Mesendoderm (in vitro differentiated cells): Measurements from ENCODE around the gene CETP.

Source experiments
- DNase-seq: peaks from one replicate; pipeline ENCODE4 v3.0.0; 2013
- H2AK5ac ChIP-seq: 2 replicates; pipeline ENCODE4 v1.6.1; 2013; ENCODE audit warnings: low read length, inconsistent platforms
- H2BK120ac ChIP-seq: 2 replicates; pipeline ENCODE4 v1.6.1; 2013; ENCODE audit warnings: low read depth, mild to moderate bottlenecking, low read length, moderate library complexity, mixed read lengths
- H2BK15ac ChIP-seq: replicated peaks from 2 replicates; pipeline ENCODE4 v1.6.1; 2013; ENCODE audit warnings: low read depth, mild to moderate bottlenecking, moderate library complexity
- H2BK5ac ChIP-seq: 2 replicates; pipeline ENCODE4 v1.6.1; 2013; ENCODE audit warnings: low read length, inconsistent platforms
- H3K18ac ChIP-seq: 2 replicates; pipeline ENCODE4 v1.6.1; 2013; ENCODE audit warnings: mild to moderate bottlenecking, low read length, mixed read lengths
- H3K23ac ChIP-seq: one replicate; pipeline ENCODE4 v1.6.1; 2013; ENCODE audit warnings: low read length
- H3K27ac ChIP-seq: 2 replicates; pipeline ENCODE4 v1.5.1; 2013; ENCODE audit warnings: low read depth, mild to moderate bottlenecking, inconsistent platforms, low read length, moderate library complexity
- H3K27me3 ChIP-seq: 2 replicates; pipeline ENCODE4 v1.6.1; 2013; ENCODE audit warnings: low read length, control low read depth, mild to moderate bottlenecking, inconsistent platforms; ENCODE audit not compliant: insufficient read depth, poor library complexity
- H3K36me3 ChIP-seq: 2 replicates; pipeline ENCODE4 v1.6.1; 2013; ENCODE audit warnings: low read length, inconsistent platforms; ENCODE audit not compliant: control insufficient read depth, insufficient read depth
- H3K4ac ChIP-seq: one replicate; pipeline ENCODE4 v1.6.1; 2013; ENCODE audit warnings: low read depth, mild to moderate bottlenecking, low read length, moderate library complexity
- H3K4me1 ChIP-seq: 2 replicates; pipeline ENCODE4 v1.6.1; 2013; ENCODE audit warnings: low read depth, low read length, inconsistent platforms; ENCODE audit not compliant: control insufficient read depth
- H3K4me2 ChIP-seq: 2 replicates; pipeline ENCODE4 v1.6.1; 2013; ENCODE audit warnings: low read length
- H3K4me3 ChIP-seq: 2 replicates; pipeline ENCODE4 v1.5.1; 2013; ENCODE audit warnings: mild to moderate bottlenecking, low read length
- H3K56ac ChIP-seq: one replicate; pipeline ENCODE4 v1.6.1; 2013; ENCODE audit warnings: low read length
- H3K79me1 ChIP-seq: 2 replicates; pipeline ENCODE4 v1.6.1; 2013; ENCODE audit warnings: low read length, inconsistent platforms
- H3K79me2 ChIP-seq: 2 replicates; pipeline ENCODE4 v1.6.1; 2013; ENCODE audit warnings: mild to moderate bottlenecking, low read length; ENCODE audit not compliant: control insufficient read depth, insufficient read depth
- H3K9ac ChIP-seq: 2 replicates; pipeline ENCODE4 v1.6.1; 2013; ENCODE audit warnings: low read length, inconsistent platforms
- H4K5ac ChIP-seq: one replicate; pipeline ENCODE4 v1.6.1; 2013; ENCODE audit warnings: low read length
- H4K8ac ChIP-seq: one replicate; pipeline ENCODE4 v1.6.1; 2013; ENCODE audit warnings: low read depth, mild to moderate bottlenecking, control low read depth, low read length, moderate library complexity
- WGBS: extraction: QIAGEN DNeasy Blood & Tissue Kit; methylation state at CpG from one replicate; pipeline ENCODE4 v1.1.7; 2013; ENCODE audit warnings: low lambda C conversion rate, missing lambda C conversion rate; ENCODE audit not compliant: insufficient coverage; ENCODE audit errors: extremely low coverage; 5-methylcytosine and 5-hydroxymethylcytosine counted together

CETP gene

DNA sequence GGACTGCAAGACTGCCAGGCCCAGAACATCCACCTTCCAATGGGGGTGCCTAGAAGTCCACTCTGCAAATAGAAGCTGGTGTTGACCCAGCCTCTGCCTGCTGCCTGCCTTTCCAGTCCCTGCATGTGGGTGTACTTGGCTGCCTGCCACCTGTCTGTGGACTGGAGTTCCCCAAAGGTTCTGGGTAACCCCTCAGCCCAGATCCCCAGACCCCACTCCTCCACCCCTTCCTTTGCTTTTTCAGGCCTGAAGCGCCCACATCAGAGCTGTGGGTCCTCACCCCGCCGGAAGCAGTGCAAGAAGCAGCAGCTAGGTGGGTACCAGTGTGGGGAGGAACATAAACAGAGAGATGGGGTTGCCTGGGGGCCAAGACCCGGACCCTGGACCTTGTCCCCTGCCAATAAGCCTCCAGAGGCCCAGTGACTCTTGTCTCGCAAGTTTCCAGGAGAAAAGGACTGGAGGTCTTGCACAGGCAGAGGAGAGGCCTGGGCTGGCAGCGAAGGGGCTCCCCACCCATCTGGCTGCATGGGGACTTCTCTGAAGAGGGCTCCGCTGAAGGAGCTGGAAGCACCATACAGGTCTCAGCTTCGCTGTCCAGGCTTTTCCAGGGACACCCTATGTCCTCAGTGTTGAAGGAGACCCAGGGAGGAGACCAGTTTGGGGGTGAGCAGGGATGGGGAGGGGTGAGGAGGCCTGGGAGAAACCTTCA lies 61.9 kb downstream of the CETP start:
- Histone ChIP-seq H3K36me3 (no peaks in the 10 kb centered on the region), H3K27me3 (no peaks in the 10 kb centered on the region), H2BK15ac (no peak overlapping the region), H3K23ac (no peak overlapping the region), H4K8ac (no peak overlapping the region), H3K9ac (no peak overlapping the region), H3K79me1 (no peaks in the 10 kb centered on the region), H3K56ac (no peak overlapping the region), H3K4me1 (no peaks in the 10 kb centered on the region), H4K5ac (no peak overlapping the region), H3K4me3 (no peak overlapping the region), H3K79me2 (no peaks in the 10 kb centered on the region), H3K27ac (no peak overlapping the region), H2AK5ac (no peak overlapping the region), H3K18ac (no peak overlapping the region), H3K4me2 (no peak overlapping the region), H3K4ac (no peak overlapping the region), H2BK5ac (no peak overlapping the region), H2BK120ac (no peak overlapping the region)
- DNase-seq, result no peak
- no CpG with 5 or more reads among the region's 8 CpGs for WGBS

- no peak overlapping the region for H4K8ac ChIP-seq
- WGBS, result no CpG with 5 or more reads among the region's 19 CpGs
- no peak overlapping the region for H2BK15ac ChIP-seq
- H3K36me3 ChIP-seq, result no peaks in the 10 kb centered on the region
- H3K4ac ChIP-seq, result no peak overlapping the region
- H3K9ac ChIP-seq, result no peak overlapping the region
- no peaks in the 10 kb centered on the region for H3K79me1 ChIP-seq
- H3K4me3 ChIP-seq, result no peak overlapping the region
- no peaks in the 10 kb centered on the region for H3K79me2 ChIP-seq
- H4K5ac ChIP-seq, result no peak overlapping the region
- no peak overlapping the region for H2BK5ac ChIP-seq
- H2BK120ac ChIP-seq, result no peak overlapping the region
- H3K18ac ChIP-seq, result no peak overlapping the region
- H3K56ac ChIP-seq, result no peak overlapping the region
- no peaks in the 10 kb centered on the region for H3K27me3 ChIP-seq
- no peak for DNase-seq
- no peaks in the 10 kb centered on the region for H3K4me1 ChIP-seq
- H3K27ac ChIP-seq, result no peak overlapping the region
- no peak overlapping the region for H3K23ac ChIP-seq
- H3K4me2 ChIP-seq, result no peak overlapping the region
- H2AK5ac ChIP-seq, result no peak overlapping the region
These were observed 63.3 kb downstream of the CETP start for GRCh38 chr16:57024894-57025680.

DNA sequence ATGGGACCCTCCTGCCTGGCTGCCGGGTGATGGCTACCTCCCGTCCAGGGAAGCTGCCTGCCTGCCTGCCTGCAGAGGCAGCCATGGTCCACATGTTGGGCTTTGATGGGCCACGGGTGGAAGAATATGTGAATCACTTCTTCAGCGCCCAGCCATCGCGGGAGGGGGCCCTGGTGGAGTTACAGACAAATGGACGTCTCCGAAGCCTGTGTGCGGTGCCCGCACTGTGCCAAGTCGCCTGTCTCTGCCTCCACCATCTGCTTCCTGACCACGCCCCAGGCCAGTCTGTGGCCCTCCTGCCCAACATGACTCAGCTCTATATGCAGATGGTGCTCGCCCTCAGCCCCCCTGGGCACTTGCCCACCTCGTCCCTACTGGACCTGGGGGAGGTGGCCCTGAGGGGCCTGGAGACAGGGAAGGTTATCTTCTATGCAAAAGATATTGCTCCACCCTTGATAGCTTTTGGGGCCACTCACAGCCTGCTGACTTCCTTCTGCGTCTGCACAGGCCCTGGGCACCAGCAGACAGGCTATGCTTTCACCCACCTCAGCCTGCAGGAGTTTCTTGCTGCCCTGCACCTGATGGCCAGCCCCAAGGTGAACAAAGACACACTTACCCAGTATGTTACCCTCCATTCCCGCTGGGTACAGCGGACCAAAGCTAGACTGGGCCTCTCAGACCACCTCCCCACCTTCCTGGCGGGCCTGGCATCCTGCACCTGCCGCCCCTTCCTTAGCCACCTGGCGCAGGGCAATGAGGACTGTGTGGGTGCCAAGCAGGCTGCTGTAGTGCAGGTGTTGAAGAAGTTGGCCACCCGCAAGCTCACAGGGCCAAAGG lies 64.4 kb downstream of the CETP start:
- Histone ChIP-seq H3K23ac (no peak overlapping the region), H2BK5ac (no peak overlapping the region), H2BK15ac (no peak overlapping the region), H3K9ac (no peak overlapping the region), H3K79me1 (no peaks in the 10 kb centered on the region), H4K8ac (no peak overlapping the region), H3K27ac (no peak overlapping the region), H3K4me3 (no peak overlapping the region), H3K4me1 (no peaks in the 10 kb centered on the region), H3K4me2 (no peak overlapping the region), H3K4ac (no peak overlapping the region), H4K5ac (no peak overlapping the region), H2BK120ac (no peak overlapping the region), H3K18ac (no peak overlapping the region), H3K56ac (no peak overlapping the region), H3K36me3 (no peaks in the 10 kb centered on the region), H3K79me2 (no peaks in the 10 kb centered on the region), H2AK5ac (no peak overlapping the region), H3K27me3 (no peaks in the 10 kb centered on the region)
- no CpG with 5 or more reads among the region's 21 CpGs for WGBS
- DNase-seq, result no peak

- Histone ChIP-seq H2BK5ac (no peak overlapping the region), H3K79me1 (no peaks in the 10 kb centered on the region), H3K4me1 (no peaks in the 10 kb centered on the region), H3K56ac (no peak overlapping the region), H4K8ac (no peak overlapping the region), H3K79me2 (no peaks in the 10 kb centered on the region), H2BK15ac (no peak overlapping the region), H3K18ac (no peak overlapping the region), H3K36me3 (no peaks in the 10 kb centered on the region), H3K9ac (no peak overlapping the region), H3K27ac (no peak overlapping the region), H3K4me3 (no peak overlapping the region), H3K27me3 (no peaks in the 10 kb centered on the region), H4K5ac (no peak overlapping the region), H3K23ac (no peak overlapping the region), H3K4ac (no peak overlapping the region), H2AK5ac (no peak overlapping the region), H2BK120ac (no peak overlapping the region), H3K4me2 (no peak overlapping the region)
- WGBS, result no CpG with 5 or more reads among the region's 3 CpGs
- DNase-seq, result no peak
These were observed 65.0 kb downstream of the CETP start for GRCh38 chr16:57026778-57027062.

GRCh38 chr16:57027067-57027466 lies 65.3 kb downstream of the CETP start:
- no peak overlapping the region for H3K27ac ChIP-seq
- H3K9ac ChIP-seq, result no peak overlapping the region
- H3K4me3 ChIP-seq, result no peak overlapping the region
- no peak overlapping the region for H3K4me2 ChIP-seq
- H2AK5ac ChIP-seq, result no peak overlapping the region
- no peak overlapping the region for H3K18ac ChIP-seq
- WGBS, result no CpG with 5 or more reads among the region's 2 CpGs
- no peaks in the 10 kb centered on the region for H3K36me3 ChIP-seq
- no peaks in the 10 kb centered on the region for H3K27me3 ChIP-seq
- no peak overlapping the region for H3K23ac ChIP-seq
- no peak overlapping the region for H2BK15ac ChIP-seq
- H4K5ac ChIP-seq, result no peak overlapping the region
- DNase-seq, result no peak
- no peaks in the 10 kb centered on the region for H3K79me1 ChIP-seq
- no peak overlapping the region for H2BK5ac ChIP-seq
- H2BK120ac ChIP-seq, result no peak overlapping the region
- no peak overlapping the region for H4K8ac ChIP-seq
- no peaks in the 10 kb centered on the region for H3K79me2 ChIP-seq
- no peak overlapping the region for H3K56ac ChIP-seq
- H3K4ac ChIP-seq, result no peak overlapping the region
- no peaks in the 10 kb centered on the region for H3K4me1 ChIP-seq
